Panc1 (cell line): Measurements from ENCODE around the gene R3HDM4. TPM values are rescaled to one million over a fixed set of nuclear protein-coding genes. Genes with fewer than 3 reads are reported as not detected.

Experiments
- ATAC-seq: fragments of 200-7000 bp; cut with Tn5 transposase; 2 replicates; pipeline ENCODE4 v1.9.1; 2020; ENCODE audit warnings: mild to moderate bottlenecking, moderate library complexity
- BruUV-seq: library from RNA; stranded (reverse); fragments of 400-500 nt; replicated peaks from 2 replicates; lab custom pipeline; 2021; lab: Mats Ljungman, UMichigan
- CTCF ChIA-PET: fragments of 300-600 bp; sonication (Branson Sonifier 250); formaldehyde crosslinking; loops from one replicate; lab custom pipeline; 2022; ENCODE audit warnings: antibody characterized with exemption; lab: Charles Lee
- POLR2A ChIA-PET: fragments of 300-600 bp; sonication (Branson Sonifier 250); formaldehyde crosslinking; loops from one replicate; lab custom pipeline; 2022; ENCODE audit warnings: antibody characterized with exemption; lab: Charles Lee
- DNase-seq: peaks from one replicate; pipeline ENCODE4 v3.0.0-alpha.2; 2010; ENCODE audit warnings: low read depth, low spot score
- H3K27ac ChIP-seq: 2 replicates; pipeline ENCODE4 v1.5.1; 2011; ENCODE audit warnings: mild to moderate bottlenecking, low read length, inconsistent platforms
- H3K27me3 ChIP-seq: fragments of 200-500 bp; sonication (Bioruptor generic); 2 replicates; pipeline ENCODE4 v1.6.0; 2014; ENCODE audit warnings: low read length, inconsistent platforms; ENCODE audit not compliant: control insufficient read depth, insufficient read depth
- H3K36me3 ChIP-seq: fragments of 200-500 bp; sonication (Bioruptor generic); 2 replicates; pipeline ENCODE4 v1.5.1; 2014; ENCODE audit warnings: inconsistent platforms, mild to moderate bottlenecking, low read length, moderate library complexity; ENCODE audit not compliant: control insufficient read depth, insufficient read depth
- H3K4me1 ChIP-seq: 2 replicates; pipeline ENCODE4 v1.5.1; 2011; ENCODE audit warnings: inconsistent platforms, mild to moderate bottlenecking, low read length, moderate library complexity; ENCODE audit not compliant: control insufficient read depth, insufficient read depth
- H3K4me3 ChIP-seq, 2 experiments: 2 replicates each; pipeline ENCODE4 v1.5.1; 2011 to 2012; ENCODE audit warnings: low read depth in 2 of 2, low read length in 2 of 2, mild to moderate bottlenecking in 2 of 2, inconsistent platforms in 1 of 2, moderate library complexity in 1 of 2
- H3K9me3 ChIP-seq: fragments of 200-500 bp; sonication (Bioruptor generic); 2 replicates; pipeline ENCODE4 v1.5.1; 2014; ENCODE audit warnings: low read depth, mild to moderate bottlenecking, inconsistent platforms, low read length, moderate library complexity; ENCODE audit not compliant: control insufficient read depth, insufficient read depth
- CTCF ChIP-seq: fragments of 450-650 bp; IDR thresholded peaks from 2 replicates; pipeline ENCODE4 v1.5.1; 2017; ENCODE audit warnings: mild to moderate bottlenecking
- POLR2AphosphoS5 ChIP-seq: IDR thresholded peaks from 2 replicates; pipeline ENCODE4 v1.6.1; 2012; ENCODE audit warnings: mild to moderate bottlenecking, low read depth, low read length, moderate library complexity
- SIN3A ChIP-seq: IDR thresholded peaks from 2 replicates; pipeline ENCODE4 v1.6.1; 2012; ENCODE audit warnings: low read depth, mild to moderate bottlenecking, low read length, moderate library complexity, borderline replicate concordance; ENCODE audit not compliant: insufficient read depth
- TCF7L2 ChIP-seq: IDR thresholded peaks from 2 replicates; pipeline ENCODE4 v1.6.1; 2011; ENCODE audit warnings: mild to moderate bottlenecking, low read depth, low read length, inconsistent platforms
- in situ Hi-C: cut with HindIII; loops from 2 replicates; pipeline ENCODE4 v1.10.0; 2016; ENCODE audit warnings: low sequenced_read_pairs, low pct_unique_long_range_greater_than_20kb
- intact Hi-C: fragments of 100-400 bp; cut with micrococcal nuclease; formaldehyde crosslinking; loops from one replicate; pipeline ENCODE4 v1.10.0; 2022; ENCODE audit not compliant: unreplicated experiment
- total RNA-seq: library from RNA; stranded (reverse); gene quantifications from one replicate; pipeline ENCODE4 v1.2.1, GENCODE V29; 2021; ENCODE audit not compliant: unreplicated experiment
- TF ChIP-seq, protein P1 (sequence below), 2 experiments: IDR thresholded peaks; 2 replicates each; pipeline ENCODE4 v1.6.1; 2011 to 2012; ENCODE audit warnings: low read depth in 2 of 2, control low read depth in 1 of 2, low read length in 1 of 2, mild to moderate bottlenecking in 1 of 2, moderate library complexity in 1 of 2; ENCODE audit not compliant: insufficient read depth in 1 of 2

The R3HDM4 gene
- total RNA-seq, 1 experiment from 2014 or later, result 43.5 TPM

DNA sequence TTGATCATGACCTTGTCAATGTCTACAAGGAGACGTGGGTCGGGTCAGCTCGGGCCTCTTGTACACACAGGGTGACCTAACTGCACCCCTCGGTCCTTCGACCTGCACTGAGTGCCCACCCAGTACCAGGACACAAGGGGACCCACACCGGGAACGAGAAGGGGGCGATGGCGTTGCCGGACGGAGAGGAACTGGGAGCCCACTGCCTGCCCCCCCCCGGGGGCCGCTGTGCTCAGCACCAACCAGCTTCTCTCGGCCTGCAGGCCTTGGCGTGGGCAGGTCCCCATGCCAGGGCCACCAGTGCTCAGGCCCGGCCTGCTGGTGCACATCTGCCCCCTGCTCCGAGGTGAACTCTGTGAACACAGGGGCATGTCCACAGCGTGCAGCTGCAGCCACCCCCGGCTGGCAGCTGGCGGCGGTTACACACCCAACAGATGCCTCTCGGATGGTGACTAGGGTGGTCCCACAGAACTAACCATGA is 39.4 kb downstream of the R3HDM4 start:
- DNase-seq (no peak), ATAC-seq (no peak)
- Histone ChIP-seq H3K27me3 (no peaks in the 10 kb centered on the region), H3K9me3 (no peaks in the 10 kb centered on the region), H3K36me3 (no peaks in the 10 kb centered on the region), H3K27ac (no peak overlapping the region), H3K4me1 (peaks cover 5% of the 10 kb centered on the region; the same call in 1 of the 2 replicates), H3K4me3 (no peak overlapping the region)
- POLR2A ChIA-PET, result no interaction called here
- no TSS peak for BruUV-seq
- in situ Hi-C loops, result no loop called here
- CTCF ChIA-PET, result no interaction called here
- TF ChIP-seq TCF7L2 (no peak), CTCF (no peak), SIN3A (no peak), POLR2AphosphoS5 (no peak)
- TF ChIP-seq, protein P1, sequence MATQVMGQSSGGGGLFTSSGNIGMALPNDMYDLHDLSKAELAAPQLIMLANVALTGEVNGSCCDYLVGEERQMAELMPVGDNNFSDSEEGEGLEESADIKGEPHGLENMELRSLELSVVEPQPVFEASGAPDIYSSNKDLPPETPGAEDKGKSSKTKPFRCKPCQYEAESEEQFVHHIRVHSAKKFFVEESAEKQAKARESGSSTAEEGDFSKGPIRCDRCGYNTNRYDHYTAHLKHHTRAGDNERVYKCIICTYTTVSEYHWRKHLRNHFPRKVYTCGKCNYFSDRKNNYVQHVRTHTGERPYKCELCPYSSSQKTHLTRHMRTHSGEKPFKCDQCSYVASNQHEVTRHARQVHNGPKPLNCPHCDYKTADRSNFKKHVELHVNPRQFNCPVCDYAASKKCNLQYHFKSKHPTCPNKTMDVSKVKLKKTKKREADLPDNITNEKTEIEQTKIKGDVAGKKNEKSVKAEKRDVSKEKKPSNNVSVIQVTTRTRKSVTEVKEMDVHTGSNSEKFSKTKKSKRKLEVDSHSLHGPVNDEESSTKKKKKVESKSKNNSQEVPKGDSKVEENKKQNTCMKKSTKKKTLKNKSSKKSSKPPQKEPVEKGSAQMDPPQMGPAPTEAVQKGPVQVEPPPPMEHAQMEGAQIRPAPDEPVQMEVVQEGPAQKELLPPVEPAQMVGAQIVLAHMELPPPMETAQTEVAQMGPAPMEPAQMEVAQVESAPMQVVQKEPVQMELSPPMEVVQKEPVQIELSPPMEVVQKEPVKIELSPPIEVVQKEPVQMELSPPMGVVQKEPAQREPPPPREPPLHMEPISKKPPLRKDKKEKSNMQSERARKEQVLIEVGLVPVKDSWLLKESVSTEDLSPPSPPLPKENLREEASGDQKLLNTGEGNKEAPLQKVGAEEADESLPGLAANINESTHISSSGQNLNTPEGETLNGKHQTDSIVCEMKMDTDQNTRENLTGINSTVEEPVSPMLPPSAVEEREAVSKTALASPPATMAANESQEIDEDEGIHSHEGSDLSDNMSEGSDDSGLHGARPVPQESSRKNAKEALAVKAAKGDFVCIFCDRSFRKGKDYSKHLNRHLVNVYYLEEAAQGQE (IDR thresholded peaks at IDR 0.05; ENCODE audit: insufficient read depth in 1 of 2, low read depth in 2 of 2, low read length in 1 of 2), result no peak
- intact Hi-C loops, result no loop called here

DNA sequence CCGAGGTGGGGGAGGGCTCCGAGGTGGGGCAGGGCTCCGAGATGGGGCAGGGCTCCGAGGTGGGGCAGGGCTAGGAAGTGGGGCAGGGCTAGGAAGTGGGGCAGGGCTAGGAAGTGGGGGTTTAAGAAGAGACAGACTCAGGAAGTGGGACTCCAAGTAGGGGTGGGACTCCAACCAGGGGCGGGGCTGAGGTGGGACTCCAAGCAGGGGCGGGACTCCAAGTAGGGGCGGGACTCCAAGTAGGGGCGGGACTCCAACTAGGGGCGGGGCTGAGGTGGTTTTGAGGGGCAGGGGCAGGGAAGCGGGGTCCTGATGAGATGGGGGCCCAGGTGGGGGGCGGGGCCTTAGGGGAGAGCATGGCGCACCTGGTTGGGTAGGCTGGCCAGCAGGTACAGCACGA is 39.9 kb downstream of the R3HDM4 start:
- intact Hi-C loops, result no loop called here
- no TSS peak for BruUV-seq
- ChIA-PET CTCF (no interaction called here), POLR2A (no interaction called here)
- Histone ChIP-seq H3K36me3 (no peaks in the 10 kb centered on the region), H3K27me3 (no peaks in the 10 kb centered on the region), H3K4me1 (peaks cover 5% of the 10 kb centered on the region; the same call in 1 of the 2 replicates), H3K9me3 (no peaks in the 10 kb centered on the region), H3K4me3 (no peak overlapping the region), H3K27ac (no peak overlapping the region)
- DNase-seq (no peak), ATAC-seq (no peak)
- in situ Hi-C loops, result no loop called here
- TF ChIP-seq POLR2AphosphoS5 (no peak), CTCF (no peak), SIN3A (no peak), TCF7L2 (no peak)
- TF ChIP-seq, protein P1 (IDR thresholded peaks at IDR 0.05; ENCODE audit: insufficient read depth in 1 of 2, low read depth in 2 of 2, low read length in 1 of 2), result no peak
